ENCODE data around the gene LAMTOR2. TPM values are rescaled to one million over a fixed set of nuclear protein-coding genes. Genes with fewer than 3 reads are reported as not detected.

Gene LAMTOR2
- polyA plus RNA-seq, 3 donors, result 99.8 to 227 (median 210) TPM

GRCh38 chr1:156053768-156054499, 648 bp upstream of the LAMTOR2 start, which contains the start of gene UBQLN4:
Gene UBQLN4, minus strand, starts transcription at chr1:156053798. Its CDS starts 97 bp downstream, at chr1:156053701.
- peaks cover 0 to 2% (median 0%) of the 10 kb centered on the region in 7 donors for H3K9me3 Mint-ChIP-seq
- Histone ChIP-seq H3K9ac (ENCODE audit: insufficient read depth, low read length, poor library complexity, severe bottlenecking) (peak within 1 kb of the TSS; percentile 79), H3K36me3 (replicated peaks in 1 of 2; ENCODE audit: control insufficient read depth in 1 of 2, insufficient read depth in 2 of 2, low read length in 2 of 2) (peaks cover 17 to 29% of the 10 kb centered on the region in 2 donors), H3K9me3 (replicated peaks in 1 of 2; ENCODE audit: control insufficient read depth in 1 of 2, insufficient read depth in 1 of 2, low read length in 2 of 2) (no peaks in the 10 kb centered on the region), H2AFZ (ENCODE audit: insufficient read depth, low read depth, low read length, poor library complexity, severe bottlenecking) (peak within 1 kb of the TSS; percentile 94), H3K4me1 (ENCODE audit: control insufficient read depth in 1 of 2, insufficient read depth in 2 of 2, low read length in 2 of 2) (peaks cover 23 to 38% of the 10 kb centered on the region in 2 donors), H3K79me2 (ENCODE audit: insufficient read depth, low read length) (peaks cover 19% of the 10 kb centered on the region), H3K4me2 (replicated peaks; ENCODE audit: extremely low read depth, low read length, poor library complexity, severe bottlenecking) (peak within 1 kb of the TSS; percentile 100), H3K4me3 (replicated peaks in 1 of 3; ENCODE audit: low read depth in 2 of 3, low read length in 3 of 3) (peak within 1 kb of the TSS; percentile 87 to 99 (median 93)), H3K27me3 (ENCODE audit: control insufficient read depth in 2 of 2, insufficient read depth in 2 of 2, low read length in 2 of 2) (no peaks in the 10 kb centered on the region), H3K27ac (ENCODE audit: low read depth in 1 of 2, low read length in 2 of 2) (peak within 1 kb of the TSS; percentile 84 to 86), H4K20me1 (ENCODE audit: insufficient read depth, low read length) (peaks cover 6% of the 10 kb centered on the region)
- peaks cover 0 to 2% (median 1%) of the 10 kb centered on the region in 3 donors for H3K27me3 Mint-ChIP-seq (ENCODE audit: low read depth in 3 of 3)
- peak; percentile 68 to 78 (median 75) for DNase-seq
- peak; percentile 60 for TF ChIP-seq CTCF (IDR thresholded peaks at IDR 0.05)
- WGBS (ENCODE audit: insufficient coverage), result 0% methylated on average over 28 of the region's 49 CpGs
- peaks cover 25% of the 10 kb centered on the region for H3K4me1 Mint-ChIP-seq
- H3K27ac Mint-ChIP-seq, result peak within 1 kb of the TSS; percentile 84 to 96 (median 93)
- H3K36me3 Mint-ChIP-seq, result peaks cover 33 to 39% of the 10 kb centered on the region in 2 donors
- peak within 1 kb of the TSS; percentile 97 for H3K4me3 Mint-ChIP-seq
- intact Hi-C loops (cut with micrococcal nuclease), result loop anchor here (2.0 to 5.0 kb wide), 4 partner anchors 33 to 122 kb away; partner anchors contain the start of genes KHDC4 (in 2 of the 2) and SSR2 (in 1 of the 2)

- Histone ChIP-seq H3K79me2 (ENCODE audit: insufficient read depth, low read length) (peaks cover 19% of the 10 kb centered on the region), H3K27ac (ENCODE audit: low read depth in 1 of 2, low read length in 2 of 2) (peak overlapping the region; percentile 84 to 86), H3K27me3 (ENCODE audit: control insufficient read depth in 2 of 2, insufficient read depth in 2 of 2, low read length in 2 of 2) (no peaks in the 10 kb centered on the region), H3K4me3 (replicated peaks in 1 of 3; ENCODE audit: low read depth in 2 of 3, low read length in 3 of 3) (peak overlapping the region; percentile 61 to 99 (median 93)), H3K36me3 (replicated peaks in 1 of 2; ENCODE audit: control insufficient read depth in 1 of 2, insufficient read depth in 2 of 2, low read length in 2 of 2) (peaks cover 15 to 16% of the 10 kb centered on the region in 2 donors), H2AFZ (ENCODE audit: insufficient read depth, low read depth, low read length, poor library complexity, severe bottlenecking) (peak overlapping the region; percentile 94), H3K4me1 (ENCODE audit: control insufficient read depth in 1 of 2, insufficient read depth in 2 of 2, low read length in 2 of 2) (peaks cover 23 to 38% of the 10 kb centered on the region in 2 donors), H3K9me3 (replicated peaks in 1 of 2; ENCODE audit: control insufficient read depth in 1 of 2, insufficient read depth in 1 of 2, low read length in 2 of 2) (no peaks in the 10 kb centered on the region), H3K4me2 (replicated peaks; ENCODE audit: extremely low read depth, low read length, poor library complexity, severe bottlenecking) (peak overlapping the region; percentile 100), H3K9ac (ENCODE audit: insufficient read depth, low read length, poor library complexity, severe bottlenecking) (peak overlapping the region; percentile 79), H4K20me1 (ENCODE audit: insufficient read depth, low read length) (peaks cover 6% of the 10 kb centered on the region)
- TF ChIP-seq CTCF (IDR thresholded peaks at IDR 0.05), result no peak
- Mint-ChIP-seq H3K27ac (peak overlapping the region; percentile 84 to 96 (median 93)), H3K36me3 (peaks cover 24 to 26% of the 10 kb centered on the region in 2 donors), H3K4me1 (peaks cover 25% of the 10 kb centered on the region), H3K4me3 (peak overlapping the region; percentile 90 to 93), H3K9me3 (peaks cover 0 to 2% (median 0%) of the 10 kb centered on the region in 7 donors), H3K27me3 (ENCODE audit: low read depth in 3 of 3) (peaks cover 0 to 1% (median 0%) of the 10 kb centered on the region in 3 donors)
- WGBS (ENCODE audit: insufficient coverage), result 0% methylated on average over 4 of the region's 17 CpGs
- DNase-seq, result peak; percentile 38 to 52 (median 50)
- intact Hi-C loops (cut with micrococcal nuclease), result loop anchor here (2.0 to 5.0 kb wide), 3 partner anchors 33 to 121 kb away; partner anchors contain the start of genes SSR2 (in 2 of the 2) and KHDC4 (in 1 of the 2)
These were observed 883 bp downstream of the LAMTOR2 start for GRCh38 chr1:156055281-156056048.

Measured in CD14-positive monocyte (primary cell).